ENCODE data around the gene LCA5.

- no peak for TF ChIP-seq FOXM1 (IDR thresholded peaks at IDR 0.05; ENCODE audit: borderline replicate concordance)
- TF ChIP-seq SP1 (IDR thresholded peaks at IDR 0.05): no peak
- TF ChIP-seq ZNF384 (IDR thresholded peaks at IDR 0.05): no peak
- TF ChIP-seq PKNOX1 (IDR thresholded peaks at IDR 0.05): no peak
- TF ChIP-seq FOXK2 (IDR thresholded peaks at IDR 0.05): no peak
- no peak for TF ChIP-seq ELF4 (IDR thresholded peaks at IDR 0.05)
- no peak for TF ChIP-seq SUZ12 (IDR thresholded peaks at IDR 0.05)
Observed at GRCh38 chr6:79498842-79499241, 38.4 kb downstream of the LCA5 start.
